Measurements from ENCODE around the gene ADAMTS10.

GRCh38 chr19:8566855-8567254 is 43.7 kb downstream of the ADAMTS10 start:
- TF ChIP-seq CTCF (IDR thresholded peaks at IDR 0.05) (no peak), POLR2AphosphoS5 (IDR thresholded peaks at IDR 0.05) (no peak), POLR2A (IDR thresholded peaks at IDR 0.05) (no peak)
